Fibroblast of skin of left quadriceps (primary cell): ENCODE data around the gene PROKR1.
A peak's percentile ranks its signal among the peaks of the same experiment; 100 is the strongest.
"Not testable (repeated sequence)": the region's sequence is repeated elsewhere in the genome, so short reads cannot be mapped to it uniquely, and the experiment has no call there.

Experiments used
- DNase-seq, 2 experiments: peaks; one replicate each; pipeline ENCODE4 v3.0.0-alpha.2; 2013; ENCODE audit warnings: low read depth in 2 of 2

Gene PROKR1

GRCh38 chr2:68643011-68643873 lies at the start of gene PROKR1:
Gene PROKR1 (plus strand): TSS chr2:68643579. CDS start chr2:68645822, 2,243 bp downstream.
- DNase-seq: no peak

- no peak for DNase-seq
These were observed 49.3 kb upstream of the PROKR1 start for GRCh38 chr2:68594041-68594440.

GRCh38 chr2:68594674-68595492 lies 48.5 kb upstream of the PROKR1 start:
- peak; percentile 6 to 12 for DNase-seq

GRCh38 chr2:68595493-68595785 lies 47.9 kb upstream of the PROKR1 start:
- DNase-seq: not testable (repeated sequence)

GRCh38 chr2:68600495-68600894 lies 42.9 kb upstream of the PROKR1 start:
- not testable (repeated sequence) for DNase-seq

- DNase-seq: no peak
These were observed 40.3 kb upstream of the PROKR1 start for GRCh38 chr2:68603059-68603458.

- DNase-seq: no peak
These were observed 39.3 kb upstream of the PROKR1 start for GRCh38 chr2:68604077-68604476.

- DNase-seq: no peak
These were observed 37.4 kb upstream of the PROKR1 start for GRCh38 chr2:68605939-68606338.

GRCh38 chr2:68606759-68607158 lies 36.6 kb upstream of the PROKR1 start:
- DNase-seq: no peak

GRCh38 chr2:68607837-68608236 lies 35.5 kb upstream of the PROKR1 start:
- no peak for DNase-seq

GRCh38 chr2:68612765-68613519 lies 30.4 kb upstream of the PROKR1 start:
- no peak for DNase-seq

GRCh38 chr2:68620772-68621171 lies 22.6 kb upstream of the PROKR1 start:
- no peak for DNase-seq

GRCh38 chr2:68623820-68624219 lies 19.6 kb upstream of the PROKR1 start:
- no peak for DNase-seq

- DNase-seq: no peak
These were observed 15.8 kb upstream of the PROKR1 start for GRCh38 chr2:68627615-68628014.

GRCh38 chr2:68632021-68632420 lies 11.4 kb upstream of the PROKR1 start:
- DNase-seq: no peak

- no peak for DNase-seq
These were observed 6.3 kb upstream of the PROKR1 start for GRCh38 chr2:68637047-68637446.

GRCh38 chr2:68643874-68644485 lies 601 bp downstream of the PROKR1 start:
- DNase-seq: no peak

- DNase-seq: no peak
These were observed 2.1 kb downstream of the PROKR1 start for GRCh38 chr2:68645523-68645922.

- DNase-seq: no peak
These were observed 2.9 kb downstream of the PROKR1 start for GRCh38 chr2:68646303-68646702.

- no peak for DNase-seq
These were observed 7.3 kb downstream of the PROKR1 start for GRCh38 chr2:68650645-68651044.

- no peak for DNase-seq
These were observed 9.7 kb downstream of the PROKR1 start for GRCh38 chr2:68653034-68653433.

- peak; percentile 18 to 20 for DNase-seq
These were observed 10.2 kb downstream of the PROKR1 start for GRCh38 chr2:68653538-68653982.
